Lower leg skin (tissue), 4 donors: ENCODE measurements around the gene WSB2. TPM values are rescaled to one million over a fixed set of nuclear protein-coding genes. Genes with fewer than 3 reads are reported as not detected.

ENCODE experiments used
- DNase-seq, 2 donors: peaks; one replicate each; pipeline ENCODE4 v3.0.0-alpha.2; 2019; ENCODE audit warnings: low spot score in 2 of 2
- H3K4me3 ChIP-seq: fragments of 200-600 bp; sonication (generic); 2 replicates; pipeline ENCODE4 v1.5.1; 2017; ENCODE audit warnings: mild to moderate bottlenecking, low read depth; ENCODE audit not compliant: poor library complexity, severe bottlenecking
- POLR2A ChIP-seq, 2 donors: fragments of 450-650 bp; IDR thresholded peaks; one replicate each; pipeline ENCODE4 v1.6.1; 2016 to 2017; ENCODE audit warnings: antibody characterized with exemption in 2 of 2, mild to moderate bottlenecking in 1 of 2, moderate library complexity in 1 of 2
- WGBS, 2 donors: methylation state at CpG; one replicate each; pipeline ENCODE4 v1.1.5; 2018; 5-methylcytosine and 5-hydroxymethylcytosine counted together
- intact Hi-C: fragments of 100-400 bp; cut with DNase I; formaldehyde crosslinking; loops from one replicate; pipeline ENCODE4 v1.15.0; 2023; ENCODE audit warnings: low total_unique reads
- total RNA-seq, 4 donors: library from RNA; depleted of rRNA; stranded (reverse); fragments of >200 nt; gene quantifications; one replicate each; pipeline ENCODE4 v1.1.0, GENCODE V29; 2016
- TF ChIP-seq, protein P1 (sequence below), 3 donors: fragments of 450-650 bp; IDR thresholded peaks; one replicate each; pipeline ENCODE4 v1.5.1; 2016; ENCODE audit warnings: antibody characterized with exemption in 3 of 3, mild to moderate bottlenecking in 3 of 3, moderate library complexity in 2 of 3

WSB2 gene
- total RNA-seq, 4 donors from 2014 or later = 45.2 to 65.6 (median 53.0) TPM

DNA sequence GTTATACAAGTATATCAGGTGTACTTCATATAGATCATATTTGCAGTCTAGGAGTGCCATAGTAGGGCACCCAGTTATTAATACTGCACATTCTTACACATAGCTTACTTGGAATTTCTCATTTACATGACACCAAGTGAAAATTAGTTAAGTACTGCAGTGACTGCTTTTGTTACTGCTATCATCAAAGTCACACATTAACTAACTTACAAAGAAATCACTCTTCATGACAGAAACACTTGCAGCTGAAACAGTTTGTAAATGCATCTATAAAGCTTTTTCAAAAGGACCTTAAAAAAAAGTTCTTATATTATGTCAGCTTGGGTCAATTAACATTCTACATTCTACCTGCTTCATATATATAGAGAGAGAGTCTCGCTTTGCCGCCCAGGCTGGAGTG, 62.3 kb downstream of the WSB2 start:
- no peak for TF ChIP-seq POLR2A (IDR thresholded peaks at IDR 0.05)
- TF ChIP-seq, protein P1, sequence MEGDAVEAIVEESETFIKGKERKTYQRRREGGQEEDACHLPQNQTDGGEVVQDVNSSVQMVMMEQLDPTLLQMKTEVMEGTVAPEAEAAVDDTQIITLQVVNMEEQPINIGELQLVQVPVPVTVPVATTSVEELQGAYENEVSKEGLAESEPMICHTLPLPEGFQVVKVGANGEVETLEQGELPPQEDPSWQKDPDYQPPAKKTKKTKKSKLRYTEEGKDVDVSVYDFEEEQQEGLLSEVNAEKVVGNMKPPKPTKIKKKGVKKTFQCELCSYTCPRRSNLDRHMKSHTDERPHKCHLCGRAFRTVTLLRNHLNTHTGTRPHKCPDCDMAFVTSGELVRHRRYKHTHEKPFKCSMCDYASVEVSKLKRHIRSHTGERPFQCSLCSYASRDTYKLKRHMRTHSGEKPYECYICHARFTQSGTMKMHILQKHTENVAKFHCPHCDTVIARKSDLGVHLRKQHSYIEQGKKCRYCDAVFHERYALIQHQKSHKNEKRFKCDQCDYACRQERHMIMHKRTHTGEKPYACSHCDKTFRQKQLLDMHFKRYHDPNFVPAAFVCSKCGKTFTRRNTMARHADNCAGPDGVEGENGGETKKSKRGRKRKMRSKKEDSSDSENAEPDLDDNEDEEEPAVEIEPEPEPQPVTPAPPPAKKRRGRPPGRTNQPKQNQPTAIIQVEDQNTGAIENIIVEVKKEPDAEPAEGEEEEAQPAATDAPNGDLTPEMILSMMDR (IDR thresholded peaks at IDR 0.05) = no peak
- H3K4me3 ChIP-seq = no peak overlapping the region
- intact Hi-C loops = no loop called here
- no peak for DNase-seq
- WGBS, 2 donors = 84 to 94% methylated on average over 2 of the region's 2 CpGs

DNA sequence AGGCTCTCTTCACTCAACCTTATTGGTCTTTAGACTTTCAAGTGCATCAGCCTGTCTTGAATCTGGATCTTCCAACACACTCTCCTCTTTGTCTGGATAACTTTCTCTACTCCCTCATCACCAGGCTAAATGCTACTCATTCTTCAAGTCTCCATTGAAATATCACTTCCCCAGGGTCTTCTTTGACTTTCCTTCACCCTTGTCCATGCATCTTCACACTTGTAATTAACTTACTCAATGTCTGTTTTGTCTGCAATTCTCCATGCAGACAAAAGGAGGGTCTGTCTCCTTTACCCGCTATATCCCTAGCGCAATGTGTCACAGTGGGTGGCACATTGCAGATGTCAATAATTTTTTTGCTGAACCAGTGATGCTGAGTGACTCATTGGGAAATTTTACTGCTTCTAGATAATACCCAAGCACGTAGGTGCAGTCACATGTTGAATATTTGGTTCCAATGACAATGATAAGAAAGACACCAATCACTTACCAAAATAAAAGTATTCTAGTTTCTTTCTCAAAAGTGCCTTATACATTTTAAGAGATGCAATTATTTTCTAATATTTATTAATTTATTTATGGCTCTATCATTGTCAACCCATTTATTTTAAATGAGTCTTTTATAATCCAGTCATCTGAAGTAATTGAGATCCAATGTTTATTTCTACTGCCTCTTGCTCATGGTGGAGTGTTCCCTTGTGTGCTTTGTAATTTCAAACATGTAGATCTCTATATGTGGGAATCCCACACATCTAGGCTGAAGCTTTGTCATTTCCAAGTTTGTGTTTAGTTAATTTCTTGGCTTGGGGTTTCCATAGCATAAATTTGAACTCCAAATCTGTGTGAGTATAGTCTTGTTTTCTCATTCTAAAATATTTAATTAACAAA, 66.2 kb downstream of the WSB2 start:
- intact Hi-C loops = no loop called here
- no peak for TF ChIP-seq POLR2A (IDR thresholded peaks at IDR 0.05)
- TF ChIP-seq, protein P1 (IDR thresholded peaks at IDR 0.05) = no peak
- no peak for DNase-seq
- WGBS, 2 donors = 67 to 80% methylated on average over 3 of the region's 3 CpGs
- H3K4me3 ChIP-seq = no peak overlapping the region

DNA sequence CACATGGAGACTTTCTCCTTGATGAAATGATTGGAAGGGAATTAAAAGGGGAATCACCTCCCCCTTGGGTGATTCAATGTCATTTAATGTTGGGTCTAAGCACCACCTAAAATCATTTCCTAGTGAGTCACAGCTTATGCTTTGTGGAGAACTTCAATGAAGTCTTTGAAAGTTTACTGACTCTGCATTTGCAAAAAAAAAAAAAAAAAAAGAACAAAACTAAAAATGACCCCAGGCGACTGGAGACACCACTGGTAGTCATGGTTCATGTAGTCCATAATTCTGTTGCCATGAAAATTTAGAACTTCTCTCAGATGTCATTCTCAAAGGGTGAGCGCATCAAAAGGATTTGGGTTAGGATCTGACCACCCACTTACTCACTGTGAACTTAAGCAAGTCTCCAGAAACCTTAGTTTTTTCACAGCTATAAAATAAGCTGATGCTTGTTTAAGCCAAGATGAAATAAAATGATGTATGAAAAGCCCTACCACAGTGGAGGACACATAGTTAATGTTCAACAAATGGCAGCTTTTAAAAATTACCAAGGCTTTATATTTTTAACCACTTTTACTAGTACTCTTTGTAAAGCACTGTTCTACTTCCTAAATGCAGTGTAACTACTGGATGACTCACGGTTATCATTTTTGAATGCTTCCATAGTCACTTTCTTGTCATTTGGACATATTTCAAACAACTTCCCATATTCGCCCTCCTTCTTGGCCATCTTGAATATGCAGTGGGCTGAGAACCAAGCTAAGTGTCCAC, 74.1 kb downstream of the WSB2 start:
- H3K4me3 ChIP-seq = no peak overlapping the region
- DNase-seq = no peak
- WGBS, 2 donors = 43 to 57% methylated on average over 4 of the region's 4 CpGs
- TF ChIP-seq POLR2A (IDR thresholded peaks at IDR 0.05) = no peak
- TF ChIP-seq, protein P1 (IDR thresholded peaks at IDR 0.05) = no peak
- intact Hi-C loops = no loop called here

DNA sequence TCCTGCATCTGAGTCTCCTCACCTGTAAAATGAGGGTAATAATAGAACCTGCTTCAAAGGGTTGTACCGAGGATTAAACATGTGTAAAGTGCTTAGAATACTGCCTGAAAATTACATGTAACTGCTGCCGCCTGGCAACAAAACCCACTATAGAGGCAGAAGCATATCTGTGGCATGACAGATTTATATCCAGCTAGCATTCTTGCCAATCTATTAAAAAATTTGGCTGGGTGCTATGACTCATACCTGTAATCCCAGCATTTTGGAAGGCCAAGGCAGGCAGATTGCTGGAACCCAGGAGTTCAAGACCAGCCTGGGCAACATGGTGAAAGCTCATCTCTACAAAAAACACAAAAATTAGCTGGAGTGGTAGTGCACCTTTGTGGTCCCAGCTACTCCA, 75.8 kb downstream of the WSB2 start:
- intact Hi-C loops = no loop called here
- no peak for TF ChIP-seq POLR2A (IDR thresholded peaks at IDR 0.05)
- TF ChIP-seq, protein P1 (IDR thresholded peaks at IDR 0.05) = no peak
- WGBS, 2 donors = 50 to 67% methylated on average over 2 of the region's 2 CpGs
- no peak overlapping the region for H3K4me3 ChIP-seq
- DNase-seq = no peak

Other genes with a start within 250 kb of the WSB2 start
- gene KSR2, start 92.2 kb downstream of the WSB2 start, total RNA-seq = under 1 TPM; 0.17 to 0.84 (median 0.35) TPM
- 10 to 100 TPM in 3 of 4 donors, 1 to 10 TPM in 1; 6.2 to 14.3 (median 11.3) TPM for gene RFC5, start 44.5 kb downstream of the WSB2 start, total RNA-seq
- 10 to 100 TPM; 17.1 to 40.1 (median 29.4) TPM for gene VSIG10, start 42.8 kb upstream of the WSB2 start, total RNA-seq
- 100 to 1,000 TPM; 192 to 447 (median 328) TPM for gene PEBP1, start 74.9 kb upstream of the WSB2 start, total RNA-seq